Activated CD4-positive, alpha-beta T cell treated with anti-CD3 and anti-CD28 coated beads for 24 hours (primary cell): Measurements from ENCODE around the gene VPS26A.

Experiments
- DNase-seq, 2 donors: peaks; one replicate each; pipeline ENCODE4 v3.0.0-alpha.2; 2020; ENCODE audit warnings: low read depth in 2 of 2

The VPS26A gene

DNA sequence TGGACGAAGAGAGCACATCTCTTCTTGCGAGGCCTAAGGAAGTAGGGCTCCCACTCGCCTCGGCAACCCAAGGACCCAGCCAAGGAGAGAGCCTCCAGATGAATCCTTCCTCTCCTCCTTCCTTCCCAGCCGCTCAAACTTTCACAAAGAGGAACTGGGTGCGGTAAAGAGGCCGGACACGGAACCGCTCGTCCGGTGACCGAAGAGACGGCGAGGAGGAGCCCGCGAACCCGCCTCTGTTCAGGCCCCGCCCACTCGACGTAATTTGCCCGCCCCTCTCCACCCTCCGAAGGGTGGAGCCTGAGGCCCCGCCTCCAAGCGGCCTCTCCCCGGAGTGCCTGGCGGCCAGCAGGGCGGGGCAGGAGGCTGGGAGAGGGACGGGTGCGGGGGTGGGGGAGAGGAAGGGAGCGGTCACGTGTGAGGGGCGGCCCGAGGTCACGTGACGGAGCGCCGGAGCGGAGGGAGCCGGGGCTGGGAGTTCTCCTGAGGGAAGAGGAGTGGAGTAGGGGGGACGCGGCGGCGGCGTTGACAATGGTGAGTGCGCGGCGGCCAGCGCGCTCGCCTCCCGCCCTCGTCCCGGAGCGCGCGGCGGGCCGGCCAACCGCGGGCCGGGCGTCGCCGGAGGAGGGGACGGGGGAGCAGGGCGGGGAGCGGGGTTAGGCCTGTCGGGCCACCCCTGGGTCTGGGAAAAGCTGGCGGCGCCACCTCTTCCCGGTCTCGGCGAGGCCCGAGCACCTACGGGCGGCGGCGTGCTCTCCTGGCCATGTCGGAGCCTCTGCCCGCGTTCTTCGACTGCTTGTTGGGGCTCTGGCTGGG is at the start of gene VPS26A:
TSS of gene VPS26A (plus strand) at position 432 of the 816 bp plus-strand sequence. CDS start at position 532, 100 bp downstream.
- peak; percentile 99 for DNase-seq

DNA sequence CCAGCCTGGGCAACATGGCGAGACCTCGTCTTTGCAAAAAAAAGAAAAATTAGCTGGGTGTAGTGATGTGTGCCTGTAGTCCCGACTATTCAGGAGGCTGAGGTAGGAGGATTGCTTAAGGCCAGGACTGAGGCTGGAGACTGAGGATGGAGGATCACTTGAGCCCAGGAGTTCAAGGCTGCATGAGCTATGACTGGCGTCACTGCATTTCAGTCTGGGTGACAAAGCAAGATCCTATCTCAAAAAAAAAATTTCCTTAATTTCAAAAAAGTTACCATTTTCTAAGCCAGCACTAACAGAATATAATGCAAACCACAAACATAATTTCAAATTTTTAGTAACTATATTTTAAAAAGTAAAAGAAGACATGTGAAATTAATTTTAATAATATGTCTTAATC is 49.4 kb upstream of the VPS26A start:
- DNase-seq: no peak

DNA sequence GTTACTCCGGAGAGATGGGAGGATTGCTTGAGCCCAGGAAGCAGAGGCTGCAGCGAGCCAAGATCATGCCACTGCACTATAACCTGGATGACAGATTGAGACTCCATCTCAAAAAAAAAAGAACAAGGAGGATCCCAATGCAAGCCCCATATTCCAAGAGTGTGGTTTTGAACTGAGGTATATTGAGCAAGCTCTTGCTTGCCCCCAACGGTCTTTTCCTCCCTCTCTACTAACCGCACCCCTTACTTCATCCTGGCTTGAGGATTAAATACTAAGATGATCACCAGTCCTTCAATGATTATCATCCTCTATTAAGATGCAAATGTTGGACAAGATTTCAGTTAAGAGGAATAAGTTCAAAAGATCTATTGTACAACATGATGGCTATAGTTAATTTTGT is 48.5 kb upstream of the VPS26A start:
- DNase-seq: no peak

DNA sequence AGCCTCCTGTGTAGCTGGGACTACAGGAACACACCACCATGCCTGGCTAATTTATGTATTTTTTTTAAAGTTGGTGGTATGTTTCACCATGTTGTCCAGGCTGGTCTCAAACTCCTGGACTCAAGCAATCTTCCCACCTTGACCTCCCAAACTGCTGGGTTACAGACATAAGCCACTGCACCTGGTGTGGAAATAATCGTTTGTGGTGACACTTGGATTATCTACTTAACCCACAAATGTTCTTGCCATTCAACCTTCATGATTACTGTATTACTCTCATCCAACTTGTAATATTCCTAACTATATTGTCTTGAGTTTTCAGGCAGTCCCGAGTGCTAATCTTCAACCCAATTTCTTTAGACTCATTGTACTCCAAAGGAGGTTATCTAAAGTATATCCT is 45.7 kb upstream of the VPS26A start:
- no peak for DNase-seq

DNA sequence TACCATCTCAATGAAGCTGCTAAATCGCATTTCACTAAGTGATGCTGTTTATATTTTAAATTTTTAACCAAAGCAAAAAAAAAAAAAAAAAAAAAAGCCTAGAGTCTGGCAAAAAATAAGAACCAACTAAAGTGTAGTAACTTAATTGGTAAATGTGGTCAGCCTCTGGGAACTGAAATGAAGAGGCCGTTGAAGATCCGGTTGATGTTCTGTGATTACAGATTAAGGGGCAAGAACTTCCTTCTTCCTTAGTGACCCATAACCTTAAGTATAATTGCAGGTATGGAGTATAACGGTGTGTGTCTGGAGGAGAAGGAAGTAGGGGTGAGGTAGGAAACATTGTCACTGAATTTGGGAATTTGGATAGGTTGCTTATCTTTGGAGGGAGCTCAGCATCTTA is 43.8 kb upstream of the VPS26A start:
- no peak for DNase-seq

DNA sequence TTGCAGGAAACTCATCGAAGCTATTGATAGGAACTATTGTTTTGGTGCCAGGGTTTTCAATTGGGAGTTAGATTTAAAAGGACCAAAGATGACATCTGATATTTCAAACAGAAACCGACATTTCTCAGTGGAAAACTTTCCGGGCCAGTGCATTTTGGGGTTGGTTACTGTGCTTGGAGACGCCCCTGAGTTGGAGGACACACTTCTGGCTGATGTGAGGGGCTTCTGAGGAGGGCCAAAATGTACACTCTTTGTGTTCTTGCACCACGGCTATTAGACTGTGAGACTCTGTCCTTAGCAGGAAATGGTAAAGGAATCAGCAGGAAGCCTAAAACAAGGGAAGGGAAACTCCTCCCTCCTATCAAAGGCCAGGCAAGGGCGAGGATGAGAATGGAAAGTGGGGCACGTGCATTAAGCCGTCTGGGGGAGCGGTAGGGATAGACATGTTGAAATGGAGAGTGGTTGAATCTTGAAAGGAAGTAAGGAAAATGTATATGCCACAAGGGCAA is 37.9 kb upstream of the VPS26A start:
- no peak for DNase-seq

DNA sequence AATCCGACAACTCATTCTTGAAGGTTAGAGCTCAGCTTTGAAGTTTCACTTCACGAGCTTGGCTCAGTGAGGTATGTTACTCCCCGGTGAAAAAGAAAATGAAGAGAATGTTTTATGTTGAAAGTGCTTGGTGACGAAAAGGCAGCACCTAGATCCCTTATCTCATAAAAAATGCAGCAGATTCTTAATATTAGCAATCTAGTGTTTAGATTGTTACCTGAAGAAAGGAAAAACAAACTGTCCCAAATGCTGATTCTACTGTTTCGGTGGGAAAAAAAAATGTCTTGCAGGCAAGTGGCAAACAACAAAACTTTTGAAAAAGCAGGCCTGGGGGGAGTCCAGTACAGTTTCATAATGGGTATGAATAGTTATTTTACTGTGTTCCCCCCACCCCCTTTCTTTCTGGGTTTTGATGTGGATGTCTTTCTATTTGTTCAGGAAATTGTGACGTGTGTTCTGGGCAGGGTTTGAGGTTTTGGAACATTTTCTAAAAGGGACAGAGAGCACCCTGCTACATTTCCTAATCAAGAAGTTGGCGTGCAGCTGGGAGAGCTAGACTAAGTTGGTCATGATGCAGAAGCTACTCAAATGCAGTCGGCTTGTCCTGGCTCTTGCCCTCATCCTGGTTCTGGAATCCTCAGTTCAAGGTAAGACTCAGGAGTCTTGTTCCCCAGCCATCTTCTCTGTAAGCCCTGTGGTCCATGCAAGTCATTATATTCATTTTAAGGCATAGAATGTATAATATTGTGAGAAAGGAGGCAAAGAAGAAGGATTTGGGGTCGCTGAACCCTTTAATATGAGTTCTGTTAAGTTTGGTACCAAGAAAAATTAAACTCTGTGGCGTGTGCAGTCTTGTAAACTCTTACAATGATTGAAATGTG is 36.1 kb upstream of the VPS26A start, which contains the start of gene SRGN:
TSS of gene SRGN (plus strand) at position 514 of the 881 bp plus-strand sequence. CDS start at position 569, 55 bp downstream.
- peak; percentile 57 to 69 for DNase-seq

DNA sequence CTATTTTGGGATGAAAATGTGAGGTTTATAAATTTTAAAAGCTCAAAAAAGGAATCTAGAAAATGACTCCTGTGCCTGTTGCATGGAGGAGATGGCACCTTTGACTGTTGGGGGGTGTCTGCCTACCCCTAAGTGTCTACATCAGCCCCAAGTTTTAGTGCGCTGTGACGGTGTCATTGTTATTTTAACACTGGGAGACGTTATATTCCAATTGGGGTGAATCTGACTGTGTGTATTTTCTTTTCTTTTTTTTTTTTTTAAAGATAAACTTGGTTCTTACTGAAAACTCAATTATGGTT is 35.6 kb upstream of the VPS26A start:
- no peak for DNase-seq

DNA sequence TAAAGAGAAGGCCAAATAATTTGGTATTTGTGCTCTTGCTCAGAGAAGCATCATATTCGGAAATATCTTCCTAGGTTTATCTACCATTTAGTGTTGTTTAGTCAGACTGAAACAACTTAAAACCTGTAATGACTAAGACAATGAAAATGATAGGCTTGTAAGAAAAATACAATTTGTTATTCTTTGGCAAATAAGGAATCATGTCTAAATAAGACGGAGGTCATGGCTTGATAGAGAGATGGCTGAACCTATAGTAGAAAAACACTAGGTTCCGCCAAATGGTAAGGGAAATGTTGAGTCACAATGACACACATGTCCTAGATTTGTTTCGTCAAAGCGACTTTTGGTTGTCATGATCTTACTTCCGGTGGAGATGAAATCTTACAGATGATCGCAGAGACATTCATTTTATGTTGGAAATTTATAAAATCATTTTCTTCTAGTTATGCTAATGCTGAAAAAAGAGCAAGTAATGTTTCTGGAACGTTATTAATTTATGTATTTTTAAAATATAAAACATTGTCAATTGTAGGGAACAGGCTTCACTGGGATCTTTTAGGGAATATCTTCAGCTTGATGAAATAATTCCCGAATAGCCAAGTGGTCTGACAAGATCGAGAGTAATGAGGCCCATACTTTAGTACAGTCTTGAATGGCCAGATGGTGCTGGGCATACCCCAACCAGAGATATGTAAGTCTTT is 35.0 kb upstream of the VPS26A start:
- peak in 1 of 2 donors; percentile 35 for DNase-seq

DNA sequence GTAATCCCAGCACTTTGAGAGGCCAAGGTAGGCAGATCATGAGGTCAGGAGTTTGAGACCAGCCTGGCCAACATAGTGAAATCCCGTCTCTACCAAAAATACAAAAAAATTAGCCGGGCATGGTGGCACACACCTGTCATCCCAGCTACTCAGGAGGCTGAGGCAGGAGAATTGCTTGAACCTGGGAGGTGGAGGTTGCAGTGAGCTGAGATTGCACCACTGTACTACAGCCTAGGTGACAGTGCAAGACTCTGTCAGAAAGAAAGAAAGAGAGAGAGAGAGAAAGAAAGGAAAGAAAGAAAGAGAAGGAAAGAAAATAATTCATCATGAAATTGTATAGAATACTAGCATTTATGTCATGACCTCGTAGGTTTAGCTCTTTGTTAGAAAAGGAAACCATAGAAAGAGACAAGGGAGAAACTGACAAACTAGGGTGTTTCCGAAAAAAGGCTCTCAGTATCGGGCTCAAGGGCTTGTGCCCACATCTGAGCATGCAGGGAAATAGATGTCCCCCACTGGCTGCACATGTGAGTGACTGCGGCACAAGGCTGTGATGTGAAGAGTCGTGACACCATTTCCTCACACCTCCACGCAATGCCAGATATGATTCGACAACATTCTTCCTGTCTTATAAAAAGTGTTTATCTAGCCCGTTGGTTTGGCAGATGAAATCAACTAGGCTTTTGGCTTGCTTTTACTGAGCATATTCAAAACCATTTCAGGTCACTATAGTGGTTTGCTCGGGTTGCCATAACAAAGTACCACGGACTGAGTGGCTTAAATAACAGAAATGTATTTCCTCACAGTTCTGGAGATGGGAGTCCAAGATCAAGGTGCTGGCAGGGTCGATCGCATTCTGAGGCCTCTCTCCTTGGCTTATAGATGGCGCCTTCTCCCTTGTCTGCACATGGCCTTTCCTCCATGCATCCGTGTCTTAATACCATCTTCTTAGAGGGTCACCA is 34.1 kb upstream of the VPS26A start:
- DNase-seq: peak; percentile 56

DNA sequence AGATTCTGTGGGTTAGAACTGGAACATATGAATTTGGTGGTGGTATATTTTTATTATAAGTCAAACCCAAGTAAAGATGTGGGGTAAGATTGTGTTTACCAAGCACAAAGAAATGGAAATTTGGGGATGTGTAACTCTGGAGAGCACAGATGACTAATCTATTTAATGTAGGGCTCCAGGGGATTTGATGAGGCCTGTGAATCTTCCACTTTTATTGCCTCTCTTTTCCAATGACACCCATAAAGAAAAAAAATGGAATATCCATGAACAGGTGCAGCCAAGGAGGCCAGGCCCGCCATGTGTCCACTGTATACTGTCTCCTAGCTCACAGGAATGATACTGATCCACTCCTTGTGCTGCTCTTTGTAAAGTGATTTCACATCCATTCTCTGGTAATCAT is 33.3 kb upstream of the VPS26A start:
- no peak for DNase-seq

DNA sequence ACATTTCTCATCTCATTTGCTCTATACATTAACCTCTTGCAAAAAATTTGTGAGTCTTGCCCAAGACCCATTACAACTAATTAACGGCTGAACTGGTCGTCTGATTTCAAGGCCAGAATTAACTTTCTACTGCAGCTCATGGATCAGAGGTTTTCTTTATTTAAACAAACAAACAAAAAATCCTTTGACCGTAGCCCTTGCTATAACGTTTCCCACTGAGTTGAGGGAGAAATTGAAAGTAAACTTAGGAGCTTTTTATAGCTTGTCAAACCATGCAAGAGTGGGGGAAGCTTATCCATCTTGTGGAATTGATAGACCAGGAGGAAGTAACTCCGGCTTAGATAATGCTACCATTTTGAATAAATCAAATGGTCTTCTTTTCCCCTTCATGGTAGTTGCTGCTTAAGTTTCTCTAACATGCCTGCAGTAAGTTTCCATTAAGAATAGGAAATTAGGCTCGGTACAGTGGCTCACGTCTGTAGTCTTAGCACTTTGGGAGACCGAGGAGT is 32.8 kb upstream of the VPS26A start:
- no peak for DNase-seq

DNA sequence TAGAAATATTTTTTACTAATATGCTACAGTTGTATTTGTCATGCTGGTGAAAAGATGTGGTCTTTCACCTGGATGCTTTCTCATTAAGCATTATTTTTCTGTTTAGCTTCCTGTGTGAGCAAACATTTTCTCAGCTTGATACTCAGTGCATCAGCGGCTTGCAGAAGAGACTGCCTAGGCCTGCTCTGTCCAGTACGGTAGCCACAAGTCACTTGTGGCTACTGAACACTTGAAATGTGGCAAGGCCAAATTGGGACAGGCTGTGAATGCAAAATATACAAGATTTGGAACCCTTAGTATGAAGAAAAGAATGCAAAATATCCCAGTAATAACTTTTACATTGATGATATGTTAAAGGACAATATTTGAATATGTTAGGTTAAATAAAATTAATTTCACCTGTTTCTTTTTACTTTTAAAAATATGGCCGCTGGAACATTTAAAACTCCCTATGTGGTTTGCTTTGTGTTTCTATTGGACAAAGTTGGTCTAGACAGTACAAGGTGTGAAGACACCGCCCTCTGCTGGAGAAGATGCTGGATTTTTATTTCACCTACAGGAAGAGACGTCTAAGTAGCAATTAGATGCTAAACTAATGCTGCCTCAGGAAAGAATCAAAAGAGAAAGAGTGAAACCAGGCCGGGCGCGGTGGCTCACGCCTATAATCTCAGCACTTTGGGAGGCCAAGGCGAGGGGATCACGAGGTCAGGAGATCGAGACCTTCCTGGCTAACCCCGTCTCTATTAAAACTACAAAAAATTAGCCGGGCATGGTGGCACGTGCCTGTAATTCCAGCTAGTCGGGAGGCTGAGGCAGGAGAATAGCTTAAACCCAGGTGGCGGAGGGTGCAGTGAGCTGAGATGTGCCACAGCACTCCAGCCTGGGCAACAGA is 30.8 kb upstream of the VPS26A start:
- DNase-seq: peak; percentile 69 to 74

DNA sequence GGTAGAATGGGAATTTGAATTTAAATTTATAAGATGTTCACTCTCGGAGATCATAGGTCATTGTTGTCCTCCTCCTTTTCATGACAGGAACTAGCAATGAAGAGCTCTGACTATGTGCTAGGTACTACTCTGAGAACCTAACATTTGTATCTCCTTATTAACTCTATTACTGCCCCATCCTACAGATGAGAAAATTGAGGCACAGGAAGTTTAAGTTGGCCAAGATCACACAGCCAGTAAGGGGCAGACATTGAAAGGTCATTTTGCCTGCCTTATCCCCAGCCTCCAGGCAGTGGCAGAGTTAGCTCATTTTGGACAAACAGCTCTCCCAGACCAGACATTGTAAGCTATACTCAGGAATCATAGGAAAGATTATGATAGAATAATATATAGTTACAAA is 30.0 kb upstream of the VPS26A start:
- no peak for DNase-seq

DNA sequence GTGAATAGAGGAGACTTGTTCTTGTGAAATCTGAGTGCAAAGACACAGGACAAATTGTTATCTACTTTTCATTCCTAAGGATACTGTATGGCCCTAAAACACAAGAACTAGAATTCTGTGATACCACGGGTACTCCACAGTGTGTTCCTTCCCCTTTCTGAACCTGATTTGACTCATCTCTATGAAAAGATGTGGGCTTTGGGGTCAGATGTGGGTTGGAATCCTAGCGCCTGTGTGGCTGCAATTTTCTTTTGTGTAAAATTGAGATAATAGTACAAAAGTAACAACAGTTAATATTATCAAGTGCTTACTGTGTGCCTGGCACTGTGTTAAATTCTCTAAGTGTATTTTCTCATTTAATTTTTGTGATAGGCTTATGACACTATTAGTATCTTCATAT is 27.9 kb upstream of the VPS26A start:
- DNase-seq: no peak

DNA sequence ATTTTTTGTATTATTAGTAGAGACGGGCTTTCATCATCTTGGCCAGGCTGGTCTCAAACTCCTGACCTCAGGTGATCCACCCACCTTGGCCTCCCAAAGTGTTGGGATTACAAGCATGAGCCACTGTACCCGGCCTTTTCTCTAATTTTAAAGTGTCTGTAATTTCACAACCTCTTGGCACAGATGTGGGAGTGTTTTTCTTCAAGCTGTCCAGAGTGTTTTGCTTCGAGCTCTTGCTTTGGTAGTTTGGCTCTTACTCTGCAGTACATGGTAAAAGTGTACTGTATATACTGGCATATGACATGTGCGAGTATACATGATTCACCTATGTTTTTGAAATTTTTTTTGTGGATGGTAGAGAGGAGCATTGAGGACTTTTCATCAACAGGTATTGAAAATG is 26.2 kb upstream of the VPS26A start:
- no peak for DNase-seq

DNA sequence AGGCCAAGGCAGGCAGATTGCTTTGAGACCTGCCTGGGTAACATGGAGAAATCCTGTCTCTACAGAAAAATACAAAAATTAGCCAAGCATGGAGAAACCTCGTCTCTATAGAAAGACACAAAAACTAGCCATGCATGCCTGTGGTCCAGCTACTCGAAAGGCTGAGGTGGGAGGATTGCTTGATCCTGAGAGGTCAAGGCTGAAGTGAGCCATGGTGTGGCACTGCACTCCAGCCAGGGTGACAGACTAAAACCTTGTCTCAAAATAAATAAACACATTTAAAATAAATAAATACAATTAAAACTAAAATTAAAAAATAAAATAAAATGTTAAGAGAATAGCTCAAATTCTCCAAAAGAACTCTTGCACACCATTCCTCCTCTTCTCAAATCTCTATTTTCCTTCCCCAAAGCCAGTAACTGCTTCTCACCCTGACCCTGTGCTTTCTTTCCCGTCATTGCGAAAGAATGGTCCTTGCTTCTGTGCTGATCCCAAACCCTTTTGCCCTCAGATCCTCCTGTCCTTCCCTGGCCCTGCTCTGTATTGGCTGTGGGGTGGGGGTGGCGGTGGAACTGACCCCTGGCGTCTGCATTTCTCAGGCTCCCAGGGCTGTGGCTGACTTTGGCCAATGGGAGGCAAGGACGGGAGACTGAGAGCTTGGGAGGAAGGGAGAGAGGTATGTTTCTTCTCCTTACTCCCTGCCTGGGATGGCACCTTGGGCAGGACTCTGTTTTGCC is 23.7 kb upstream of the VPS26A start:
- DNase-seq: no peak

DNA sequence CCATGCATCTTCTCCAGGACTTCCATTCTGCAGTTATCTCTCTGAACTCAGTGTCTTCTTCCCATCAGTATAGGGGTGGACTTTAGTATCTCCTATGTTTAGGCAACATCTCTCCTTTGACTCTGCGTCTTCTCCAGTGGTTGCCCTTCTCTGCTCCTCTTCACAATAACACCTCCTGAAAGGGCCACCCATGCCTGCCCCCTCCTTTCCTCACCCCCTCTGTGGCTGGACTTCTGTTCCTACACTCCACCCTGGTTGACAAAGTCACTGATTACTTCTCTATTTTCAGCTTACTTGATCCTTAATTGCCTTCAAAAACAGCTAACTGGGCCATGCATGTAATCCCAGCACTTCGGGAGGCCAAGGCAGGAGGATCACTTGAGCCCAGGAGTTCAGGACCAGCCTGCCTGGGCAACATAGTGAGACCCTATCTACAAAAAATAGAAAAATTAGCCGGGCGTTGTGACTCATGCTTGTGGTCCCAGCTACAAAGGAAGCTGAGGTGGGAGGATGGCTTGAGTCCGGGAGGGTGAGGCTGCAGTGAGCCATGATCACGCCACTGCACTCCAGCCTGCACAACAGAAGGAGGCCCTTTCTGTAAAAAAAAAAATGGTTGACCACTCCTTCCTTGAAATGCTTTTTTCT is 22.4 kb upstream of the VPS26A start:
- no peak for DNase-seq
